ENCODE data around the gene MLLT11.

Gene MLLT11

GRCh38 chr1:151060007-151060656 lies at the start of gene MLLT11:
TSS of gene MLLT11 (plus strand) at chr1:151060397. CDS start at chr1:151067225, 6,828 bp downstream.
- DNase-seq (ENCODE audit: low read depth) = no peak

GRCh38 chr1:151011154-151011850 lies 48.9 kb upstream of the MLLT11 start:
- DNase-seq (ENCODE audit: low read depth) = no peak

- no peak for DNase-seq (ENCODE audit: low read depth)
These were observed 47.3 kb upstream of the MLLT11 start for GRCh38 chr1:151012684-151013471.

- no peak for DNase-seq (ENCODE audit: low read depth)
These were observed 46.7 kb upstream of the MLLT11 start for GRCh38 chr1:151013518-151013917.

- DNase-seq (ENCODE audit: low read depth) = no peak
These were observed 35.6 kb upstream of the MLLT11 start for GRCh38 chr1:151024540-151025146.

GRCh38 chr1:151026460-151026859 lies 33.7 kb upstream of the MLLT11 start:
- DNase-seq (ENCODE audit: low read depth) = no peak

- DNase-seq (ENCODE audit: low read depth) = no peak
These were observed 28.0 kb upstream of the MLLT11 start for GRCh38 chr1:151032164-151032563.

GRCh38 chr1:151035167-151035566 lies 25.0 kb upstream of the MLLT11 start:
- no peak for DNase-seq (ENCODE audit: low read depth)

GRCh38 chr1:151036356-151036755 lies 23.8 kb upstream of the MLLT11 start, which contains the start of gene BNIPL:
TSS of gene BNIPL (plus strand) at chr1:151036586. CDS start at chr1:151036726, 140 bp downstream.
- DNase-seq (ENCODE audit: low read depth) = no peak

GRCh38 chr1:151037032-151037431 lies 23.2 kb upstream of the MLLT11 start:
- DNase-seq (ENCODE audit: low read depth) = no peak

- no peak for DNase-seq (ENCODE audit: low read depth)
These were observed 20.7 kb upstream of the MLLT11 start for GRCh38 chr1:151039521-151039920.

GRCh38 chr1:151043163-151043562 lies 17.0 kb upstream of the MLLT11 start:
- no peak for DNase-seq (ENCODE audit: low read depth)

GRCh38 chr1:151047591-151047924 lies 12.6 kb upstream of the MLLT11 start, which contains the start of gene C1orf56:
TSS of gene C1orf56 (plus strand) at chr1:151047751. CDS start at chr1:151047848, 97 bp downstream.
- DNase-seq (ENCODE audit: low read depth) = no peak

GRCh38 chr1:151047925-151048644 lies 12.1 kb upstream of the MLLT11 start:
- DNase-seq (ENCODE audit: low read depth) = no peak

GRCh38 chr1:151048645-151049032 lies 11.6 kb upstream of the MLLT11 start:
- no peak for DNase-seq (ENCODE audit: low read depth)

GRCh38 chr1:151049458-151049857 lies 10.7 kb upstream of the MLLT11 start:
- no peak for DNase-seq (ENCODE audit: low read depth)

- no peak for DNase-seq (ENCODE audit: low read depth)
These were observed 10.0 kb upstream of the MLLT11 start for GRCh38 chr1:151050051-151050688.

GRCh38 chr1:151051356-151052009 lies 8.7 kb upstream of the MLLT11 start:
- no peak for DNase-seq (ENCODE audit: low read depth)

- no peak for DNase-seq (ENCODE audit: low read depth)
These were observed 5.1 kb upstream of the MLLT11 start for GRCh38 chr1:151054971-151055547.

GRCh38 chr1:151055581-151055980 lies 4.6 kb upstream of the MLLT11 start:
- no peak for DNase-seq (ENCODE audit: low read depth)

Data from HS-27A (cell line).